GF-D8 (cell line): ENCODE measurements around the gene TRIM17.

ENCODE experiments used
- DNase-seq: peaks from one replicate; lab custom pipeline; 2025; lab: John Stamatoyannopoulos, UW

TRIM17 gene

GRCh38 chr1:228416217-228416933 is at the start of gene TRIM17:
Gene TRIM17 (minus strand): TSS chr1:228416861. CDS start chr1:228415072, 1,789 bp downstream.
- no peak for DNase-seq

GRCh38 chr1:228465571-228466146 is 49.0 kb upstream of the TRIM17 start:
- no peak for DNase-seq

GRCh38 chr1:228465141-228465540 is 48.5 kb upstream of the TRIM17 start:
- DNase-seq, result no peak

GRCh38 chr1:228464487-228464983 is 47.9 kb upstream of the TRIM17 start:
- no peak for DNase-seq

GRCh38 chr1:228463559-228464455 is 47.1 kb upstream of the TRIM17 start:
- no peak for DNase-seq

GRCh38 chr1:228463009-228463558 is 46.4 kb upstream of the TRIM17 start:
- no peak for DNase-seq

- no peak for DNase-seq
Measured at GRCh38 chr1:228462560-228462959, 45.9 kb upstream of the TRIM17 start.

GRCh38 chr1:228460821-228461220 is 44.2 kb upstream of the TRIM17 start:
- no peak for DNase-seq

- no peak for DNase-seq
Measured at GRCh38 chr1:228459091-228459993, 42.7 kb upstream of the TRIM17 start.

GRCh38 chr1:228457396-228458176 is 40.9 kb upstream of the TRIM17 start:
- DNase-seq, result peak; percentile 94

- DNase-seq, result no peak
Measured at GRCh38 chr1:228457017-228457395, 40.3 kb upstream of the TRIM17 start.

- DNase-seq, result no peak
Measured at GRCh38 chr1:228456252-228457016, 39.8 kb upstream of the TRIM17 start.

GRCh38 chr1:228455715-228456114 is 39.1 kb upstream of the TRIM17 start:
- DNase-seq, result no peak

- DNase-seq, result no peak
Measured at GRCh38 chr1:228454238-228454637, 37.6 kb upstream of the TRIM17 start.

GRCh38 chr1:228453614-228454013 is 37.0 kb upstream of the TRIM17 start:
- no peak for DNase-seq

- no peak for DNase-seq
Measured at GRCh38 chr1:228453022-228453560, 36.4 kb upstream of the TRIM17 start.

- DNase-seq, result no peak
Measured at GRCh38 chr1:228452194-228453021, 35.7 kb upstream of the TRIM17 start.

- no peak for DNase-seq
Measured at GRCh38 chr1:228450200-228450599, 33.5 kb upstream of the TRIM17 start.
